SIG-M5 treated with dmso at 0.1 percent for 504 hours (cell line): ENCODE measurements around the gene ZMAT3.
"Not testable (repeated sequence)": the region's sequence is repeated elsewhere in the genome, so short reads cannot be mapped to it uniquely, and the experiment has no call there.

Source experiments
- DNase-seq: peaks from one replicate; lab custom pipeline; 2025; ENCODE audit not compliant: unreplicated experiment; lab: John Stamatoyannopoulos, UW

The ZMAT3 gene

DNA sequence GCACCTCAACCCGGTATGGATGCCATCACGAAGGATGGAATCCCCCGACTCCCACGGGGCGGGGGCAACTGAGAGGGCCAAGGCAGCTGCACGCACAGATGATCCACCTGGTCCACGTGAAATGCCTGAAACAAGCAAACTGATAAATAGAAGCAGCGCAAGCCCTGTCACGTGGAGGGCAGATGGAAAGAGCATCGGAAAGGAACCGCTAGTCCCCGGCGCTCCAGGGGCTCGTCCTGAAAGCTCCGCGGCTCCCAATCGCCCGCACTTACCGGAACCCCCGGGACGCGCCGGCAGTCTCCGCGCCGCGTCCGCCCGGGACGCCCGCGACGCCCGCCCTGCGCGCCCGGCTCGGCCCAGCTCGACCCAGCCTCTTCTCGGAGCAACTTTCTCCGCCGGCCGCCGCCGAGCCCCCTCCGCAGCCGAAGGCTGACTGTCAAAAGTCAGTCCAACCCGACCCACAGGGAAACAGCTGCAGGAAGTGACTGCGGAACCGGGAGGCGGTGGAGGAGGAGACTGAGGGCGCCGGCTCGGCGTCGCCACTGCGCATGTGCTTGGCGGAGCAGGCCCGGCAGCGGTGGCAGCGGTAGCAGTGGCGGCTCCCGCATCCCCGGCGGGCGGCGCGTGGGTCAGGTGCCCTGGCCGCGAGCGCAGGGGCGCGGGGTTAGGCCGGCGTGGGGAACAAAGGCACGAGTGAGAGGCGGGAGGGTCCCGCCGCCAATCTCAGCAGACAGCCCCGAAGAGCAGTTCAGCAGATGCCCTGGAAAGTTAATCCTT, at the start of gene ZMAT3:
Gene ZMAT3, minus strand, starts transcription at position 487 of the 777 bp plus-strand sequence. CDS start 4,057 bp downstream, outside the sequence.
- DNase-seq, result peak; percentile 79

DNA sequence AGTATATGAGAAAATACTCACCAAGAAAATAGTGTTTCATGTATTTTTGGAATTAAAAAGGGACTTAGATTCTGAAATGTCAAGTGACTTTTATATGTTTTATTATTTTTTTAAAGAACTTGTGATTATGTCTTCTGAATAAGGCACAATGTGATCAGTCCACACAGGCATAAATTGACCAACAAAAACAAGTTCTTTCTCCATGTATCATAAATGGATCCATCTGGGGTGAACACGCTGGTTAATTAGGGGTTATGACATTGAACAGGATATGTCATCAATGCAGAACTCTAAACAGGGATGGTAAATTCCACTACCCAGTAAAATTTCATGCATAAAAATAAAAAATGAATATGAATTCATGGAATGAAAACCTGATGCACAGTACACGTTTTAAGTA, 45.2 kb upstream of the ZMAT3 start:
- no peak for DNase-seq

- not testable (repeated sequence) for DNase-seq
Measured at GRCh38 chr3:179115444-179115843, 43.8 kb upstream of the ZMAT3 start.

- DNase-seq, result no peak
Measured at GRCh38 chr3:179113903-179114302, 42.3 kb upstream of the ZMAT3 start.

DNA sequence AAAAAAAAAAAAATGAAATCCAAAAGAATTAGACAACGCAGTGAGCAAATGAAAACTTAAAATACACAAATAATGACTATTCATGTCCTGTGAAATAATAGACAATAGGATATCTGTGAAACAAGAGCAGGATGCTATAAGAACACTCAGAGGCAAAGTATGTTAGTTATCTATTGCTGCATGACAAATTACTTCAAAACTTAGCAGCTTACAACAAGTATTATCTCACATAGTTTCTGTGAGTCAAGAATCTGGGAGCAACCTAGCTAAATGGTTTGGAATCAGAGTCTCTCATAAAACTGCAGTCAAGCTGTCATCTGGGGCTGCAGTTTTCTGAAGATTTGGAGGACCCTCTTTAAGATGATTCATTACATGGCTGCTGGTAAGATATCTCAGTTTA, 36.5 kb upstream of the ZMAT3 start:
- DNase-seq, result no peak

GRCh38 chr3:179107617-179108016, 36.0 kb upstream of the ZMAT3 start:
- no peak for DNase-seq

DNA sequence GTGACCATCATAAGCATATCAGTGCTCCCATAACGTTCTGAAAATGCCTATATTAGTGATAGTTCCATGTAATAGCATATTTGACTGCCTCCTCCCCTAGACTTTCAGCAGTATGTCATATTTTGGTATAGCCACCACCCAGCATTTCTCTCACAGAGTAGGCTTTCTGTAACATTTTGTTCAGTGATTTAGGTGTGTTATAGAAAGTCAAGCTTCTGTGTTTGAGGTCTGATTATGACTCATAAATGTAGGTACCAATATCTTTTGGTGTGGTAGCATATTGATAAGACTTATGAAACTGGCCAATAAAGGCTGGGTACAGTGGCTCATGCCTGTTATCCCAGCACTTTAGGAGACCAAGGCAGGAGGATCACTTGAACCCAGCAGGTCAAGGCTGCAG, 34.3 kb upstream of the ZMAT3 start:
- no peak for DNase-seq

DNA sequence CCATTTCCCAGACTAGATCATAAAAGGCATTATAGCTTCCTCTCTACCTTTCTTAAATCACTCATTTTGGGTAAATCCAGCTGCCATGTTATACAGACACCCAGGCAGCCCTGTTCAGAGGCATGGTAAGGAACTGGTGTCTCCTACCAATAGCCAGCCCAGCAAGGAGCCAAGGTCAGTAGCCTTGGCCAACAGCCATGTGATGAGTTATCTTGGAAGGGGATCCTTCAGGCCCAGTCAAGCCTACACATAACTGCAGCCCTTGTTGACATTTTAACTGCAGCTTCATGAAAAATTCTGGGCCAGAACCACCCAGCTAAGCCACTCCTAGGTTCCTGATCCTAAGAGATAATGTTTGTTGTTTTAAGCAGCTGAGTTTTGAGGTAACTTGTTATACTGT, 29.0 kb upstream of the ZMAT3 start:
- no peak for DNase-seq

DNA sequence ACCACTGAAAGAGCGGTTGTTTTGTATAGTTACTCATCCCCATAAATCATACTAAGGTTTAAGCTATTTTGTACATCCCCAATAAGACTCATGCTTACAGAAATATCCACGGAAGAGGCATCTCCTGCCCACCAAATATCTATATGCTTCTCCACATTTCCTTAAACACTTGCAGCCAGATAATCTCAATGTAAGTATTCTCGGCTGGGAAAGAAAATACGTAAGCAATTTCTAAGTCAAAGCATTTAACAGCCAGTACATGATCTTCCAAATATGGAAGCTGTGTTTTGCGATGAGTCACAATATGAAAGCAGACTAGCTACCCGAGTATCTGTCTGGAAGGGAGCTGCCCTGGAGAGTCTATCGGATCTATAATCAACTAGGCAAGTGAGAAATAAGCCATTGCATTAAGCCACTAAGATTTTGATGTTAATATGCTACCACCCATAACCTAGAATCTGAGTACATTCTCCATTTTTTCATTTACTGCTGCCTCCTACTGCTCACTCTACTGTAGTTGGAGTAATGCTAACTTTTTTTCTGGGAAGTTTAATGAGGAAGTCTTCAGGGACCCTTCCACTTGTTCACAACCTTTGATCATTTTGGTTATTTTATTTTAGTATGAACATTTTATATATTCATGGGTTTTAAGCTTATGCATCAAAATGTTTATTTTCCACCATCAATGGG, 26.9 kb upstream of the ZMAT3 start:
- no peak for DNase-seq

- no peak for DNase-seq
Measured at GRCh38 chr3:179093807-179094206, 22.2 kb upstream of the ZMAT3 start.

DNA sequence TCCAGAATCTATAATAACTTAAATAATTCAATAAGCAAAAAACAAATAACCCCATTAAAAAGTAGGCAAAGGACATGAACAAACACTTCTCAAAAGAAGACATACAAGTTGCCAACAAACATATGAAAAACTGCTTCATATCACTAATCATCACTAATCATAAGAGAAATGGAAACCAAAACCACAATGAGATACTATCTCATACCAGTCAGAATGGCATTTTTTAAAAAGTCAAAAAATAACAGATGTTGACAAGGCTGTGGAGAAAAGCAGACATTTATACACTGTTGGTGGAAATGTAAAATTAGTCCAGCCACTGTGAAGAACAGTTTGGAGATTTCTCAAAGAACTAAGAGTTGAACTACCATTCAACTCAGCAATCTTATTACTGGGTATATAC, 19.5 kb upstream of the ZMAT3 start:
- DNase-seq, result no peak

DNA sequence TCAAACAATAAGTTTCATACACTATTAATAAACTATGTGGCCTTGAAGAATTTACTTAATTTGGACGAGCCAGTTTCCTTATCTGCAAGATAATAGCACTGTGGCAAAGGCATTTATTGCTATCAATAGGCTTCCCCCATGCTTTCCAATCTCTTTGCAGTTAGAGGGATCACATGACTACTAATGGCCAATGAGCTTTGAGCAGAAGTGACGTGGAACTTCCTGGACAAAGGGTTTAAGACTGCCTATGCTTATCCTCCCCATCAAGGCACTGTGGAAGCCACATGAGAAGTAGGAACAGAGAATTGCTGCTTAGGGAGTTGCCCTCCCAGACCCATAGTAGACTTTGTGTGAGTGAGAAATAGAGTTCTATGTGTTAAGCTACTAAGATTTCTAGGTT, 16.7 kb upstream of the ZMAT3 start:
- DNase-seq, result no peak

- no peak for DNase-seq
Measured at GRCh38 chr3:179083977-179084376, 12.4 kb upstream of the ZMAT3 start.

DNA sequence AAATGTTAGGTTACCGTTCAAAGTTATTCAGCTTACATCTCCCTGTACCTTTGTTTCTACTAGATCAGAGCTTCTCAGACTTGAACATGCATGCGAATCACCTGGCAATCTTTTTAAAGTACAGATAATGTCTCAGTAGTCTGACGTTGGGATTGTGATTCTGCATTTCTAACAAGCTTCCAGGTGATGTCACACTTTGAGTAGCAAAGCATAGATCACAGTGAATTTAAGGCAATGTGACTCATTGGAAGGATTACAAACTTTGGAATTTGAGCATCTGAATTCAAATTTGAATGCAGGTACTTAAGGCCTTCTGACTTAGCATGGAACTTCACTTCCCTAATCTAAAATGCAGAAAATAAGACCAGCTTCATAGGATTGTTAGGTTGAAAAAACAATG, 10.8 kb upstream of the ZMAT3 start:
- DNase-seq, result no peak

- no peak for DNase-seq
Measured at GRCh38 chr3:179081885-179082284, 10.3 kb upstream of the ZMAT3 start.

DNA sequence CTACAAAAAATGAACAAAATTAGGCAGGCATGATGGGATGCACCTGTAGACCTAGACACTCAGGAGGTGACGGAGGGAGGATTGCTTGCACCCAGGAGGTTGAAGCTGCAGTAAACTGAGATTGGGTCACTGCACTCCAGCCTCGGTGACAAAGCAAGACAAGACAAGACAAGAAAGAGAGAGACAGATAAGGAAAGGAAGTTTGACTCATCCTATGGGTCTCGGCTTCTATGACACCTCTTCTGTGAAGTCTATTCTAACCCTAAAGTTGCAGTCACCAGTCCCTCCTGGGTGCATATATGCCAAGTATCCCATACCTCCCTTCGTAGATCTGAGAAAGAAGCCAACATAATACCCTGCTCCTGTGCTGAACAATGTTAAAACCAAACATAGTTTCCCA, 7.9 kb upstream of the ZMAT3 start:
- no peak for DNase-seq

GRCh38 chr3:179076243-179077027, 4.8 kb upstream of the ZMAT3 start:
- DNase-seq, result no peak

DNA sequence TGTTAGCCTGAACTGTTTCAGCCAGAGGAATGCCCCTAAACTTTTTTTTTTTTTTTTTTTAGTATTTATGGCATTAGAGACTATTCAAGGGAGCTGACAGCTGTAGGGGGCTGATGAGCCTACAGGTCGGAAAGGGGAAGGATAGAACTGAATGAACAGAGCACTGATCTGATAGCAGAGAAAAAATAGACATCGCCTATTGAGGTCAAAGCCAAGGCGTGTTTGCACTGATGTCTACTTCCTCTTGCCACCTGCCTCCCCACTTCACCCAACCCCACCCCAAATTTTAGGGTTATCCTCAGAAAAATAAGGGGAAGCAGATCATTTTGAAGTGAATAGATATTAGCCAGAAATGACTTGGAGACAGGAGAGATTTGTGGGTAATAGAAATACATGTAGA, 3.0 kb upstream of the ZMAT3 start:
- peak; percentile 39 for DNase-seq

- no peak for DNase-seq
Measured at GRCh38 chr3:179073816-179074215, 2.2 kb upstream of the ZMAT3 start.

DNA sequence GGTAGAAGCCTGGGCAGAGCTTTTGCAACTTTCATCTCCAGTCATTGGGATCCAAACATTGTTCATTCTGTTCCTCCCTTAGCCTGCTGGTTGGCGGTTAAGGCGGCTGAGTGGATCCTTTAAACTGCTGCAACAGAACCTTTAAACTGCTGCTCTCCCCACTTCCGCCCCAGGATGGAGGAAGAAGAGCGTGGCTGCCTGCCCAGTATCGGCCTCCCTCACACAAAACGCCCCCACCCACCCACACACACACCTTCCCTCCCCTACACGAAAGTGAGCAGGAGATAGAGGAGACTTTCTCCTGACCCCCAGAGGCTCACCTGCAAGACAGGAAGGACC, 460 bp upstream of the ZMAT3 start:
- peak; percentile 51 for DNase-seq

DNA sequence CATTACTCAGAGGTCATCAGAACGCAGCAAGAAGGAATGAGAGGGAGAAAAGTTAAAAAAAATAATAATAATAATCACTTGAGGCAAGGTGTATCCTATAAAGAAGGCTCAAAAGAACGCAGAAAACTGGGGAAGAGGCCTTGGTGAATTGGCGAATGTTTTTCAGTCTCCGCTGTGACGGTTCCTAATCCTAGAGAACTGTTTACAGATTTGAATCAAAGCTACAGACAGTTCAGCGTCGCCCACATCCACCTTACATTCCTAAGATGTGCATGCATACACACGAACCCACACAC, 634 bp downstream of the ZMAT3 start:
- DNase-seq, result no peak

GRCh38 chr3:179069762-179070390, 1.7 kb downstream of the ZMAT3 start:
- peak; percentile 69 for DNase-seq
